ENCODE results near the gene FAHD2A. TPM values are rescaled to one million over a fixed set of nuclear protein-coding genes. Genes with fewer than 3 reads are reported as not detected.
"Not testable (repeated sequence)": the region's sequence is repeated elsewhere in the genome, so short reads cannot be mapped to it uniquely, and the experiment has no call there.

Gene FAHD2A
- total RNA-seq, 1 donor = 21.4 TPM

DNA sequence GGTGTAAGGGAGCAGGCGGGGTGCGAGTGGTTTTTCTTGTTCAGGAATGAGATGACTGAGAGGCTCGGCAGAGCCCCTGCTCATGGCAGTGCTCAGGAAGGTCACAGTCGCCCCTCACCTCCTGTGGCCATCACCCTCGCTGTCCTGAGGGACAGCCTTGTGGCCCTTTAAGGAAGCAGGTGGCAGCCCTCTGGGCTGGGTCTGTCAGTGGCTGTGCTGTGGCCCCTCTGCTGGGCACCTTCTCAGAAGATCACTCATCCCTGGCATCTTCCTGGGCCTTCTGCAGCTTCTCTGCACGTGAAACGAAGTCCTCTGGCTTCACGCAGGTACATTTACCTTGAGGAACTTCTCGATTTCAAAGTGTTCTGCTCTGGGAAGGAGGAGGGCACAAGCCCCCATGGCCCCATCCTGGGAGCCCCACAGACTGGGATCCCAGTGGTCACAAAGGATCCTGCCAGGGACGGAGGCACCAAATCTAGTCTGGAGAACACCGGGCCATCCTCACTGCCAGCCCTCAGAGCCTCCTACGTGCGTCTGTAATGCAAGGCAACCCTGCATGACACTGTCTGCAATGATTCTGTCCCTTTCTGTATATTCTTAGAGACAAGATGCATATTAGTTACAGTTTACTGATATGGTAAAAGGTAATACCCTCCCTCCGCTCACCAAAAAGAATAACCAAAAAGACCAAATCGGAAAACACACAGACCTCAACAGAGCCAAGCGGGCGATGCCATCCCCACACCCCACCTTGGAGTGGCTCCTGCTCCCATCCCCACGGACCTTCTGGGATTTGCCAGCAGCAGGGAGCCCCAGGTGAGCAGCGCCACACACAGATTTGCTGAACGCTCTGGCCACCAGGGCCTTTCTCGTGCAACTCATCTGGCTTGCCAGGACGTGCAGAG is 25.9 kb upstream of the FAHD2A start:
- H3K4me1 ChIP-seq (ENCODE audit: insufficient read depth, low read length) = no peaks in the 10 kb centered on the region
- H3K4me3 ChIP-seq (ENCODE audit: insufficient read depth, low read length) = no peak overlapping the region
- DNase-seq (ENCODE audit: insufficient read length, low spot score, missing footprints) = no peak
- TF ChIP-seq, protein P1, sequence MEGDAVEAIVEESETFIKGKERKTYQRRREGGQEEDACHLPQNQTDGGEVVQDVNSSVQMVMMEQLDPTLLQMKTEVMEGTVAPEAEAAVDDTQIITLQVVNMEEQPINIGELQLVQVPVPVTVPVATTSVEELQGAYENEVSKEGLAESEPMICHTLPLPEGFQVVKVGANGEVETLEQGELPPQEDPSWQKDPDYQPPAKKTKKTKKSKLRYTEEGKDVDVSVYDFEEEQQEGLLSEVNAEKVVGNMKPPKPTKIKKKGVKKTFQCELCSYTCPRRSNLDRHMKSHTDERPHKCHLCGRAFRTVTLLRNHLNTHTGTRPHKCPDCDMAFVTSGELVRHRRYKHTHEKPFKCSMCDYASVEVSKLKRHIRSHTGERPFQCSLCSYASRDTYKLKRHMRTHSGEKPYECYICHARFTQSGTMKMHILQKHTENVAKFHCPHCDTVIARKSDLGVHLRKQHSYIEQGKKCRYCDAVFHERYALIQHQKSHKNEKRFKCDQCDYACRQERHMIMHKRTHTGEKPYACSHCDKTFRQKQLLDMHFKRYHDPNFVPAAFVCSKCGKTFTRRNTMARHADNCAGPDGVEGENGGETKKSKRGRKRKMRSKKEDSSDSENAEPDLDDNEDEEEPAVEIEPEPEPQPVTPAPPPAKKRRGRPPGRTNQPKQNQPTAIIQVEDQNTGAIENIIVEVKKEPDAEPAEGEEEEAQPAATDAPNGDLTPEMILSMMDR (IDR thresholded peaks at IDR 0.05; ENCODE audit: extremely low read depth, low read depth, low read length) = no peak
- no peaks in the 10 kb centered on the region for H4K20me1 ChIP-seq (ENCODE audit: insufficient read depth, low read length)
- no peak overlapping the region for H3K27ac ChIP-seq (ENCODE audit: low read depth, low read length)
- H3K27me3 ChIP-seq (ENCODE audit: insufficient read depth, low read length) = no peaks in the 10 kb centered on the region
- H3K36me3 ChIP-seq (ENCODE audit: insufficient read depth, low read length) = no peaks in the 10 kb centered on the region
- H2AFZ ChIP-seq (ENCODE audit: low read length) = no peak overlapping the region
- H3K9me3 ChIP-seq (ENCODE audit: low read depth, low read length) = no peaks in the 10 kb centered on the region
- no peak overlapping the region for H3K4me2 ChIP-seq (ENCODE audit: insufficient read depth, low read length)
- no peaks in the 10 kb centered on the region for H3K79me2 ChIP-seq (ENCODE audit: insufficient read depth, low read length)

DNA sequence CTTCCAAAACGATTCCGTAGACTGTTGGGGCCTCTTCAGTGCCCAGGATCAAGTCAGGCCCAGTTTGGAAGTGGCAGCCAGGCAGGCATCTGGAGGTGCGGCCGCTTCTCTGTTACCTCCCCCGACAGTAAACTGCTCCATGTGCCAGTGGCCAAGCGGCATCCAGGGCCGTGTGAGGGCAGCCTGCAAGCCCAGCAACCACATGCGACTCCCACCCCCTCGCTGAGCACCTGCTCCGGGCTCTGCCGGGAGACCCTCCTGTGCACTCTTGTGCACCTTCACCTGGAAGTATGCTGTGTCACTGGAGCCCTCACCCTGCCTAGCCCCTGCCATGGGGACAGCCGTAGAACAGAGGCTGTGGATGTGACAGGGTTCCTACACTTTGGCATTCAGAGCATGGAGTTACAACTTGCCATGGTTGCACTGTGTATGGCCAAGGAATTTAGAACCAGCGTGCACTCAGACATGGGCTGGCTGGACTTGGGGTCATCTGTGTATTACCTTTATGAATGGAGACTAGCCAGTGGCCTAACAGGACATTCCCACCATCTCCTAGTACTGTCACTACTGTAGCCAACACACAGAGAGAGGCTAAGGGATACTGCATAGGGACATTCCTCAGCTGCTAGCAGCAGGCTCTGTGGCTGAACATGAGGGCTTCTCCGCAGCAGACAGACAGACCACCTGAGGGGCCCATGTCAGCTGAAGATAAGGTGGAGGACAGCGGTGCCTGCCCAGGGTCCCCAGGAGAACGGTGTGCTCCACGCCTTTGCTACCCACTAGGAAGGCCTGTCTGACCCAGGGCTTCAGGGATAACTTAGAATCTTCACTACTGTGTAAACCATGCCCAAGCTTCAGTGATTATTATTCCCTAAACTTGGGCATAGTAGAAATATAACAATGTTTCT is 25.0 kb upstream of the FAHD2A start:
- no peaks in the 10 kb centered on the region for H3K79me2 ChIP-seq (ENCODE audit: insufficient read depth, low read length)
- no peak for DNase-seq (ENCODE audit: insufficient read length, low spot score, missing footprints)
- H4K20me1 ChIP-seq (ENCODE audit: insufficient read depth, low read length) = no peaks in the 10 kb centered on the region
- H3K4me2 ChIP-seq (ENCODE audit: insufficient read depth, low read length) = no peak overlapping the region
- no peak overlapping the region for H3K27ac ChIP-seq (ENCODE audit: low read depth, low read length)
- no peaks in the 10 kb centered on the region for H3K27me3 ChIP-seq (ENCODE audit: insufficient read depth, low read length)
- no peaks in the 10 kb centered on the region for H3K36me3 ChIP-seq (ENCODE audit: insufficient read depth, low read length)
- H3K4me1 ChIP-seq (ENCODE audit: insufficient read depth, low read length) = no peaks in the 10 kb centered on the region
- H2AFZ ChIP-seq (ENCODE audit: low read length) = no peak overlapping the region
- no peak overlapping the region for H3K4me3 ChIP-seq (ENCODE audit: insufficient read depth, low read length)
- TF ChIP-seq, protein P1 (IDR thresholded peaks at IDR 0.05; ENCODE audit: extremely low read depth, low read depth, low read length) = no peak
- no peaks in the 10 kb centered on the region for H3K9me3 ChIP-seq (ENCODE audit: low read depth, low read length)

DNA sequence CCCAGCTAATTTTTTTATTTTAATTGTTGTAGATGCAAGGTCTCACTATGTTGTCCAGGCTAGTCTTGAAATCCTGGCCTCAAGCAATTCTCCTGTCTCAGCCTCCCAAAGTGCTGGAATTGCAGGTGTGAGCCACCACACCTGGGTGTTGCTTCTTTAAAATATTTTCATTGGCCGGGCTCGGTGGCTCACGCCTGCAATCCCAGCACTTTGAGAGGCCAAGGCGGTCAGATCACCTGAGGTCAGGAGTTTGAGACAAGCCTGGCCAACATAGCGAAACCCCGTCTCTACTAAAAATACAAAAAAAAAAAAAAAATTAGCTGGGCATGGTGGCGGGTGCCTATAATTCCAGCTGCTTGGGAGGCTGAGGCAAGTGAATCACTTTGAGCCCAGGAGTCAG is 24.2 kb upstream of the FAHD2A start:
- not testable (repeated sequence) for H3K4me2 ChIP-seq (ENCODE audit: insufficient read depth, low read length); H3K4me3 ChIP-seq (ENCODE audit: insufficient read depth, low read length); DNase-seq (ENCODE audit: insufficient read length, low spot score, missing footprints); H3K79me2 ChIP-seq (ENCODE audit: insufficient read depth, low read length); H3K9me3 ChIP-seq (ENCODE audit: low read depth, low read length); H4K20me1 ChIP-seq (ENCODE audit: insufficient read depth, low read length); H3K27me3 ChIP-seq (ENCODE audit: insufficient read depth, low read length); H3K36me3 ChIP-seq (ENCODE audit: insufficient read depth, low read length); H3K27ac ChIP-seq (ENCODE audit: low read depth, low read length); H2AFZ ChIP-seq (ENCODE audit: low read length); H3K4me1 ChIP-seq (ENCODE audit: insufficient read depth, low read length)

DNA sequence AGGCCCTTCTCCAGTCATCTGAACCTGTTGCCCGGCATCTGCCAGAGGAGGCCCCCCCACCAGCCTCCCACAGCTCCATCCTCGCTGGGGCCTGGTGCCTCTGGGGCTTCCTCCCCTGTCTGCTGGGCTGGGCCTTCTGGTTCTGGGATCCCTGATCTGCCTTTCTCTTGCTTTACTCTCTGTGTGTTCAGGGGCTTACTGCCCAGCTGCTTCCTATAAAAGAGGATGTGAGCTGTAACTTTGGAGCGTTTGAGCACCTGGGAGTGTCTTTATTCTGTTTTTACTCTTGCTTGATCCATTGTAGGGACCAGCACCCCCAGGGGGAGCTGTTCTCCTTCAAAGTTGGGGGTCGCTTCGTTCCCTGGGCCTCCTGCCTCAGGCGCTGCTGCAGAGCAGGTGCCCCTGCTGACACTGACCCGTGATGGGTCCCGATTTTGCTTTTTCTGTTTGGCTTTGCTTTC is 23.1 kb upstream of the FAHD2A start:
- H3K36me3 ChIP-seq (ENCODE audit: insufficient read depth, low read length) = no peaks in the 10 kb centered on the region
- no peak overlapping the region for H3K27ac ChIP-seq (ENCODE audit: low read depth, low read length)
- TF ChIP-seq, protein P1 (IDR thresholded peaks at IDR 0.05; ENCODE audit: extremely low read depth, low read depth, low read length) = peak; percentile 13
- H3K4me3 ChIP-seq (ENCODE audit: insufficient read depth, low read length) = no peak overlapping the region
- no peak overlapping the region for H2AFZ ChIP-seq (ENCODE audit: low read length)
- H3K4me1 ChIP-seq (ENCODE audit: insufficient read depth, low read length) = no peaks in the 10 kb centered on the region
- no peak overlapping the region for H3K4me2 ChIP-seq (ENCODE audit: insufficient read depth, low read length)
- H4K20me1 ChIP-seq (ENCODE audit: insufficient read depth, low read length) = no peaks in the 10 kb centered on the region
- H3K79me2 ChIP-seq (ENCODE audit: insufficient read depth, low read length) = no peaks in the 10 kb centered on the region
- DNase-seq (ENCODE audit: insufficient read length, low spot score, missing footprints) = no peak
- H3K27me3 ChIP-seq (ENCODE audit: insufficient read depth, low read length) = no peaks in the 10 kb centered on the region
- H3K9me3 ChIP-seq (ENCODE audit: low read depth, low read length) = no peaks in the 10 kb centered on the region

All from osteoblast (primary cell).